HepG2 (cell line): ENCODE measurements around the gene TLK2. TPM values are rescaled to one million over a fixed set of nuclear protein-coding genes. Genes with fewer than 3 reads are reported as not detected.

ENCODE experiments used
- CAMTA2 ChIP-seq: sonication (generic); formaldehyde crosslinking; IDR thresholded peaks from 2 replicates; pipeline ENCODE4 v1.4.0; 2020; ENCODE audit warnings: mild to moderate bottlenecking, missing genetic modification reagents, borderline replicate concordance
- HMGXB4 ChIP-seq, 2 experiments: sonication (generic) in 1 of 2; formaldehyde crosslinking in 1 of 2; IDR thresholded peaks; 2 replicates each; pipeline versions ENCODE4 v1.4.0 to v1.6.1; 2018 to 2020; ENCODE audit warnings: missing genetic modification reagents in 2 of 2, borderline replicate concordance in 1 of 2, low read depth in 1 of 2, mild to moderate bottlenecking in 1 of 2, missing biosample characterization in 1 of 2
- SALL1 ChIP-seq: sonication (generic); formaldehyde crosslinking; IDR thresholded peaks from 2 replicates; pipeline ENCODE4 v1.8.0; 2022; ENCODE audit warnings: mild to moderate bottlenecking, missing genetic modification reagents
- SRY ChIP-seq: sonication (generic); formaldehyde crosslinking; IDR thresholded peaks from 2 replicates; pipeline ENCODE4 v1.8.0; 2022; ENCODE audit warnings: mild to moderate bottlenecking, missing genetic modification reagents
- ZFY ChIP-seq: sonication (generic); formaldehyde crosslinking; IDR thresholded peaks from 2 replicates; pipeline ENCODE4 v1.4.0; 2020; ENCODE audit warnings: missing genetic modification reagents
- ZNF333 ChIP-seq: sonication (generic); formaldehyde crosslinking; IDR thresholded peaks from 2 replicates; pipeline ENCODE4 v1.4.0; 2020; ENCODE audit warnings: mild to moderate bottlenecking, missing genetic modification reagents, borderline replicate concordance
- ZNF558 ChIP-seq: sonication (generic); formaldehyde crosslinking; IDR thresholded peaks from 2 replicates; pipeline ENCODE4 v1.9.0; 2022; ENCODE audit warnings: mild to moderate bottlenecking, missing genetic modification reagents, borderline replicate concordance
- ZNF687 ChIP-seq: sonication (generic); formaldehyde crosslinking; IDR thresholded peaks from 2 replicates; pipeline ENCODE4 v1.5.1; 2020; ENCODE audit warnings: mild to moderate bottlenecking, missing genetic modification reagents, moderate library complexity
- ZNF768 ChIP-seq: sonication (generic); formaldehyde crosslinking; IDR thresholded peaks from 2 replicates; pipeline ENCODE4 v1.4.0; 2020; ENCODE audit warnings: missing genetic modification reagents
- ZXDC ChIP-seq: sonication (generic); formaldehyde crosslinking; IDR thresholded peaks from 2 replicates; pipeline ENCODE4 v1.5.0; 2020; ENCODE audit warnings: mild to moderate bottlenecking, missing genetic modification reagents
- polyA plus RNA-seq, 8 experiments: library from polyadenylated mRNA; depleted of rRNA in 3 of 8; stranded (reverse) in 7 of 8; unstranded in 1 of 8; fragments of >200 nt; fragmentation: Illumina TruSeq in 4 of 8; extraction: Trizol in 4 of 8; gene quantifications; 2 replicates each; pipeline versions ENCODE4 v1.2.1 to v1.2.3, GENCODE V29; 2011 to 2016; ENCODE audit warnings: low read depth in 4 of 8, missing spikeins in 1 of 8, mixed read lengths in 1 of 8; ENCODE audit not compliant: insufficient read depth in 1 of 8
- total RNA-seq, 5 experiments: library from RNA; depleted of rRNA; stranded (reverse); fragments of >200 nt; fragmentation: Illumina TruSeq; extraction: Trizol; gene quantifications; 2 replicates each; pipeline ENCODE4 v1.2.3, GENCODE V29; 2016; ENCODE audit warnings: low read depth in 1 of 5

Gene TLK2
- total and polyA plus RNA-seq, 2 of the 13 experiments (the other 11 are each of a cell fraction or from before 2014, with no cell fraction given): 58.7 to 60.8 TPM

- peak in 1 of 2 experiments; percentile 55; a peak in 2 of 4 replicates for TF ChIP-seq HMGXB4 (CRISPR knock-in tag; IDR thresholded peaks at IDR 0.05; ENCODE audit: borderline replicate concordance in 1 of 2, low read depth in 1 of 2)
- 0 out of 2 replicates have a peak, but pooled peaks have one; percentile 12 for TF ChIP-seq ZXDC (CRISPR knock-in tag)
- peak; percentile 23; the same call in 1 of the 2 replicates for TF ChIP-seq ZNF333
- 0 out of 2 replicates have a peak, but pooled peaks have one; percentile 40 for TF ChIP-seq SRY (CRISPR knock-in tag)
- TF ChIP-seq ZNF558 (CRISPR knock-in tag): peak; percentile 31; the same call in 1 of the 2 replicates
- peak; percentile 59; the same call in 1 of the 2 replicates for TF ChIP-seq ZFY (CRISPR knock-in tag)
- TF ChIP-seq ZNF687 (CRISPR knock-in tag): peak; percentile 31; the same call in 1 of the 2 replicates
- peak; percentile 25; the same call in 1 of the 2 replicates for TF ChIP-seq ZNF768 (CRISPR knock-in tag)
- TF ChIP-seq CAMTA2 (CRISPR knock-in tag): 0 out of 2 replicates have a peak, but pooled peaks have one; percentile 24
- TF ChIP-seq SALL1 (CRISPR knock-in tag): peak; percentile 28; the same call in 1 of the 2 replicates
Observed at GRCh38 chr17:62478880-62479638, 434 bp downstream of the TLK2 start (continued).
